Measurements from ENCODE around the gene HDAC9.

Gene HDAC9

DNA sequence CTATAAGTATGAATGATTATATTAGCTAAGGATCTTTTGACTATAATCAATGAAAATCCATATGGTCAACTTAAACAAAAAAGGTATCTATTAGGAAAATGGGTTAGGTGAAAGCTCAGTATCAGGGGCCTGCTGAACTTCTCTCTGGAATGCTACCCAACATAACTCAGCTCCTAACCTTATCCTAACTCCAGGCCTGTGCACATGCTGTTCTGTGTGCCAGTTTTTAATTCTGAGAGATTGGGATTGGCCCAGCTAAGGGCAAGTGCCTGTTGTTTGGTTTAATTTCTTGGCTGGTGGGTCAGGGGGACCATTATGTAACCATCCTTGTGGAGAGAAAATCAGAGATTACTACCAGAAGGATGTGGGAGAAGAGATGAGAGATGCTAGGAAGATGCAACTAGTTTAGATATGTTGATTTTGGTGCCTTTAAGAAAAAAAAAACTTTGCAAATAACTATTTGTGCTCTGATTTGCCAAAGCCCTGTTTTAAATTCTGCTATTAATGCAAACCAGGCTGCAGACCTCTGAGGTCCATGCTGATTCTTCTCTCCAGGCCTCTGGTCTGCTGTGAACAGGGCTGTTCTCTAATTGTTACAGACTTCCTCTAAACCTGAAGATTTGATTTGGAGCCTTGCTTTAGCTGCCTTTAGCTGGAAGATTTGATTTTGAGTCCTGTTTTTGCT, 23.9 kb upstream of the HDAC9 start:
- no peak overlapping the region for H3K4me3 ChIP-seq (ENCODE audit: control insufficient read depth, low read depth, low read length)
- no peak for DNase-seq (ENCODE audit: low read depth)
- TF ChIP-seq, protein P1, sequence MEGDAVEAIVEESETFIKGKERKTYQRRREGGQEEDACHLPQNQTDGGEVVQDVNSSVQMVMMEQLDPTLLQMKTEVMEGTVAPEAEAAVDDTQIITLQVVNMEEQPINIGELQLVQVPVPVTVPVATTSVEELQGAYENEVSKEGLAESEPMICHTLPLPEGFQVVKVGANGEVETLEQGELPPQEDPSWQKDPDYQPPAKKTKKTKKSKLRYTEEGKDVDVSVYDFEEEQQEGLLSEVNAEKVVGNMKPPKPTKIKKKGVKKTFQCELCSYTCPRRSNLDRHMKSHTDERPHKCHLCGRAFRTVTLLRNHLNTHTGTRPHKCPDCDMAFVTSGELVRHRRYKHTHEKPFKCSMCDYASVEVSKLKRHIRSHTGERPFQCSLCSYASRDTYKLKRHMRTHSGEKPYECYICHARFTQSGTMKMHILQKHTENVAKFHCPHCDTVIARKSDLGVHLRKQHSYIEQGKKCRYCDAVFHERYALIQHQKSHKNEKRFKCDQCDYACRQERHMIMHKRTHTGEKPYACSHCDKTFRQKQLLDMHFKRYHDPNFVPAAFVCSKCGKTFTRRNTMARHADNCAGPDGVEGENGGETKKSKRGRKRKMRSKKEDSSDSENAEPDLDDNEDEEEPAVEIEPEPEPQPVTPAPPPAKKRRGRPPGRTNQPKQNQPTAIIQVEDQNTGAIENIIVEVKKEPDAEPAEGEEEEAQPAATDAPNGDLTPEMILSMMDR (IDR thresholded peaks at IDR 0.05; ENCODE audit: control insufficient read depth, insufficient read depth, low read depth, low read length, missing control alignments), result no peak

DNA sequence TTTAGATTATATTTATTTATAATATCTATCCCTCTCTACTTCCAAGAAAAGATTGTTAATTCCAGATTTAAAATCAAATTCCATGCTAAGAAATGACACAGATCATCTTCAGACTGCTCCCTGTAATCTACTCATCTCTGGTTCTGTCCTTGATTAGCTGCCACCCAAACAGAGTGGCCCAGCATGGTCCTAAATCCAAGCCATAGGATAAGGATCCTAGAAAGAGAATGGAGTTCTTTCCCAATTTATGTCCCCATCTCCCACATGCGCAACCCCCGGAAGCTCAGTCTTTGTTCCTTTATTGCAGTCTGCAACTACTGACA, 23.4 kb upstream of the HDAC9 start:
- no peak for DNase-seq (ENCODE audit: low read depth)
- no peak overlapping the region for H3K4me3 ChIP-seq (ENCODE audit: control insufficient read depth, low read depth, low read length)
- TF ChIP-seq, protein P1 (IDR thresholded peaks at IDR 0.05; ENCODE audit: control insufficient read depth, insufficient read depth, low read depth, low read length, missing control alignments), result no peak

DNA sequence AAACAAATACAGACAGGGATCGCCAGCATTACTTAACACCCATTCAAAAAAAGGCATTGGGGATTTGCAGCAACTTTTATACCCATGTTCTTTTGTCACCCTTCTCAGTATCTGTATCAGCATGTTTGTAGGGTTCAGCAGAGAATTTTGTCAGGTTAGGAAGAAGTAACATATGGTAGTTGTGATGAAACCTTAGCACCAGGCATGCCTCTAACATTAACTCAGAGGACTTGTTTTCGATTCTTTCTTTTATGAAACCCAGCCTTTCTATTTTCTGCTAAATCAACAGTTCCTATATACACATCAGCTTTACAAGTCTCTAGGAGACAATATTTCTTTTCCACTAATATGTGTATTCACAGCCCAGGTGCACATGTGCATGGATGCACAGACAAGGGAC, 22.4 kb upstream of the HDAC9 start:
- H3K4me3 ChIP-seq (ENCODE audit: control insufficient read depth, low read depth, low read length), result no peak overlapping the region
- TF ChIP-seq, protein P1 (IDR thresholded peaks at IDR 0.05; ENCODE audit: control insufficient read depth, insufficient read depth, low read depth, low read length, missing control alignments), result no peak
- DNase-seq (ENCODE audit: low read depth), result no peak

DNA sequence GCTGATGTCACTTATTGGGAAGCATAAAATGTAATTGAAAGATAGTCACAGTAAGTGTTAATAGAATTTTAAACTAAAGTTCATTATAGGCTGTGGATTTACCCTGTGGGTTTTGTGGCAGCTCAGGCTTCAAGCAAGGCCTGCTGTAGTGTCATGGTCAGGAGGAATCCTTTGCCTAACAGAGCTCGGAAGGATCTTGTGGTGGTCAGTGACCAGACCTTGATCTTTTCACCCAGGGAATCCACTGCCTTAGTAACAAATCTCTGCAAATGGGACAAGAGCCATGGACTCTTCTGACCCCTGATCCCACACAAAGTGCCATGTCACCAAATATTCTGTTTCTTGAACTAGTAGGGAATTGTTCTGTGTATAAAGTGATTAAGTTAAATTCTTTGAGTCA, 20.6 kb upstream of the HDAC9 start:
- H3K4me3 ChIP-seq (ENCODE audit: control insufficient read depth, low read depth, low read length), result no peak overlapping the region
- no peak for DNase-seq (ENCODE audit: low read depth)
- TF ChIP-seq, protein P1 (IDR thresholded peaks at IDR 0.05; ENCODE audit: control insufficient read depth, insufficient read depth, low read depth, low read length, missing control alignments), result no peak

DNA sequence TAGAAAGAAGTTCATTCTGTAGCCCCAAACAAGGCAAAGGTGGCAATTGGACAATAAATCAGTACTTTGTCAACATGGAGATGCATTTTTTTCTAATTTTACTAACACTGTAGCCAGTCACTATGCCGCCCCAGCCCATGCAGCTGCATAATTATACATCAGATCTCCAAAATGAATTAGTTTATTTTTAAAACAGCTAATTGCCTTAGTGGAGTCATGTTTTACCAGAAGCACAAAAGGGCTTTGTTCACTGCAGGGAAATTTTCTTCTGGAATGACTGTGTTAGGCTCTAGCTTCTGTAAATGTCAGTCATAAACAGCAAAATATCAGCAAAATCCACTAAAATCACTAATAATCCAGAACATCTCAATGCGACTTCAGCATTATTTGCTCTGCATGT, 20.1 kb upstream of the HDAC9 start:
- TF ChIP-seq, protein P1 (IDR thresholded peaks at IDR 0.05; ENCODE audit: control insufficient read depth, insufficient read depth, low read depth, low read length, missing control alignments), result no peak
- DNase-seq (ENCODE audit: low read depth), result no peak
- no peak overlapping the region for H3K4me3 ChIP-seq (ENCODE audit: control insufficient read depth, low read depth, low read length)

DNA sequence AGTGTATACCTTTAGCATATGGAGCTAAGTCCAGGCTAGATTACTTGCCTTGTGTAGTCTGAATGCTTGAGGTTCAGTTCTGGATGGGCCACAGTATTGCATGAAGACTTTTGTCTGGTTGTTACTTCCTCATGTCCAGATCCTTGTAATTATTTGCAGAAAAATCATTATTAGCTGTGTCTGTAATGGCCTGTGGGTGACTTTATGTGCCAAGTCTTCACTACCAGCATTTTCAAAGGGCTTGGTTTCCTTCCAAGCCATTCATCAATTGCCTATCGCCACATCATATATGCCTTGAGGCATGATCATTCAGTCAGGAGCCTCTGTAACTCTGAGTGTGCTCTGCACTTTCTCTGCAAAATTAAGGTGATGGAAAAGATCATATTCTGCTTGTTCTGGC, 13.8 kb upstream of the HDAC9 start:
- TF ChIP-seq, protein P1 (IDR thresholded peaks at IDR 0.05; ENCODE audit: control insufficient read depth, insufficient read depth, low read depth, low read length, missing control alignments), result no peak
- no peak overlapping the region for H3K4me3 ChIP-seq (ENCODE audit: control insufficient read depth, low read depth, low read length)
- DNase-seq (ENCODE audit: low read depth), result no peak

DNA sequence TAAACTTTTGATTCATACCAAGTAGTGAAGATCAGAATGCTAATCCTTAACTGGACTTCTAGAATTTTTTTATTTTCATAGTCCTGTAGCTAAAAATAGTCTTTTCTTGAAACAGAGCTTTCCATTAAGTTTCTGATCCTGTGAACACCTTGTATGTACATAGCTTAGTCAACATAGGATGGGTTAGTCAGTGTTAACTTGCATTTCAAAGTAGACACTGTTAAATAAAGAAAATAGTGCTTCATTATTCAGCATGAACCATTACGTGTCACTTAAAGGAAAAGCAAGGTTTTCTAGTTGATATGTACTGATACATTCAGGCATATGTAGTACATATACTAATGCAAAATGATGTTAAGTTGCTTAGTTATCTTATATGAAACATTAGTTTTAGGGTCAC, 7.5 kb upstream of the HDAC9 start:
- TF ChIP-seq, protein P1 (IDR thresholded peaks at IDR 0.05; ENCODE audit: control insufficient read depth, insufficient read depth, low read depth, low read length, missing control alignments), result no peak
- DNase-seq (ENCODE audit: low read depth), result no peak

More for the DNA sequence above, 7.5 kb upstream of the HDAC9 start:
- H3K4me3 ChIP-seq (ENCODE audit: control insufficient read depth, low read depth, low read length), result no peak overlapping the region
